ENCODE results near the gene AIFM3.
"Not testable (repeated sequence)": the region's sequence is repeated elsewhere in the genome, so short reads cannot be mapped to it uniquely, and the experiment has no call there.

Gene AIFM3

DNA sequence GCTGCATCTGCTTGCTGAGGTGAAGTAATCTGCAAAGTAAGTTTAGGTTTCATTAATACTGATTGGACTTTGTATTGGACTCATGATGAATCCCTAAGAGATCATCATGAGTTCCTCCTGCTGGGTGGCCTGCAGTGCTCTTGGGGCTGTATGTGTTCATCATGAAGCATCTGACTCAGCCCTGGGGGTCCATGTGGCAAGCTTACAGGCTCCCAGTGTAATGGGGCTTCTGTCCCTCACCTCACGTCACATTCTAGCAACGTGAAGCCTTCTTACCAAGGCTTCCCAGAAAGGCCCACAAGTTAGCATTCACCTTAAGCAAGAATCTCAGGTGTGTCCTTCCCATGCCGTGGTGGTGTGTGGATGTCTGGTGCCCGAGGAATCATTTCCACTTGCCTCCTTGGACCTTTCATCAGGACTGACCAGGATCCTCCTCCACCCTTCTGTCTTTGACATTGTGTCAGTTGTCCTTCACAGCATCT is 26.1 kb upstream of the AIFM3 start:
- no peak for DNase-seq (ENCODE audit: low read depth in 2 of 2)

DNA sequence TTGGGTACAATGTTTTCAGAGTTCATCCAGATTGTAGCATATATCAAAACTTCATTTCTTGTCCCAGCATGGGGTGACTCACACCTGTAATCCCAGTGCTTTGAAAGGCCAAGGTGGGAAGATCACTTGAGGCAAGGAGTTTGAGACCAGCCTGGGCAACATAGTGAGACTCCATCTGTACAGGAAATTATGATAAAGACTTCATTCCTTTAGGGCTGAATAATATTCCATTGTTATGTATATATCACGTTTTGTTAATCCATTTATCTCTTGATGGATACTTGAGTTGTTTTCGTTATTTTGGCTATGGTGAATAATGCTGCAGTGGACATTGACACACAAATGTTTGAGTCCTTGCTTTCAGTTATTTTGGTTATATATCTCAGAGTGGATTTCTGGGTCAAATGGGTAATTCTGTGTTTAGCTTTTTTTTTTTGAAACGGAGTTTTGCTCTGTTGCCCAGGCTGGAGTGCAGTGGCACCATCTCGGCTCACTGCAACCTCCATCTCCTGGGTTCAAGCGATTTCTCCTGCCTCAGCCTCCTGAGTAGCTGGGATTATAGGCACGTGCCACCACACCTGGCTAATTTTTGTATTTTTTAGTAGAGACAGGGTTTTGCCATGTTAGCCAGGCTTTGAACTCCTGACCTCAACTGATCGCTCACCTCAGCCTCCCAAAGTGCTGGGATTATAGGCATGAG is 24.7 kb upstream of the AIFM3 start:
- DNase-seq (ENCODE audit: low read depth in 2 of 2), result not testable (repeated sequence)

DNA sequence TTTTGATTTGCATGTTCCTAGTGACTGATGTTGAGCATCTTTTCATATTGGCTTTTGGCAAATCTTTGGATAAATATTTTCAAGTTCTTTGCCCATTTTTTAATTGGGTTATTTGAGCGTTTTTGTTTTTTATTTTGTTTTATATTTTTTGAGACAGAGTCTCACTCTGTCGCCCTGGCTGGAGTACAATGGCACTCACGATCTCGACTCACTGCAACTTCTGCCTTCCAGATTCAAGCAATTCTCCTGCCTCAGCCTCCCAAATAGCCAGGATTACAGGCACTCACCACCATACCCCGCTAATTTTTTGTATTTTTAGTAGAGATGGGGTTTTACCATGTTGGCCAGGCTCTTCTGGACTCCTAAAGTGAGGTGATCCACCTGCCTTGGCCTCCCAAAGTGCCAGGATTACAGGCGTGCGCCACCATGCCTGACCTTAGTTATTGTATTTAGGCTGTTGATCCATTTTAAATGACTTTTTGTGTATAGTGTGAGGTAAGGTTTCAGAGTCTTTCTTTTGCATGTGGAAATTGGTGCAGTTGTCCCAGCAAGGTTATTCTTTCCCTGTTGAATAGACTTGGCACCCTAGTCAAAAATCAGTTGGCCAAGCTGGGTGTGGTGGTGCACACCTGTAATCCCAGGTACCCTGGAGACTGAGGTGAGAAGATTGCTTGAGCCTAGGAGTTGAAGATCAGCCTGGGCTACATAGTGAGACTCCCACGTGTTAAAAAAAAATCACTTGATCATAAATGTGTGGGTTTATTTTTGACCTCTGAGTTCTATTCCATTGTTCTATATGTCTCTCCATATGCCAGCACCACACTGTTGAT is 23.7 kb upstream of the AIFM3 start:
- no peak for DNase-seq (ENCODE audit: low read depth in 2 of 2)

DNA sequence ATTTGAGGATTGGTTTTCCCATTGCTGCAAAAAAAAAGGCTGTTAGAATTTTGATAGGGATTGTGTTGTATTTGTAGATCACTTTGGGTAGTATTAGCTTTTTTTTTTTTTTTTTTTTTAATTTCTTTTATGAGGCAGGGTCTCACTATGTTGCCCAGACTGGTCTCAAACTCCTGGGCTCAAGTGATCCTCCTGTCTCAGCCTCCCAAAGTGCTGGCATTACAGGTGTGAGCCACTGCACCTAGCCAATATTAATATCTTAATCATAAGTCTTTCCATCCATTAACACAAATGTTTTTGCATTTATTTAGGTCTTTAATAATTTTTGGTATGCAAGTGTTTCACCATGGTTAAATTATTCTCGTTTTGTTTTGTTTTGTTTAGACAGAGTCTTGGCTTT is 23.0 kb upstream of the AIFM3 start:
- no peak for DNase-seq (ENCODE audit: low read depth in 2 of 2)

DNA sequence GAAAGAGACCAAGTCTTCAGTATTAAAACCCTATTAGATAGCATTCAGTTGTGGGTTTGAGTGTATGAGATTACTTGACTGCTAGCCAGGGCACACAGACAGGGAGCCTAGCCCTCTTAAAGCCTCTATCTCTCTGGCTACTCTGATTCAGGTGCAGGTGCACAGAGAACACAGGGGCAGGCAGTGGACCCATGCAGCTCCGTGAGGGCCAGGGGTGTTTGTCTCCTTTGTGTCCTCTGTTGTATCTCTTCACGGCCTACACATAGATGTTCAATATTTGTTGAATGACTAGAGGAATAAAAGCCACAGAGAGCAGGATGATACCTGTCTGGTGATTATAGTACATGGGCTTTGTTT is 21.5 kb upstream of the AIFM3 start:
- no peak for DNase-seq (ENCODE audit: low read depth in 2 of 2)

DNA sequence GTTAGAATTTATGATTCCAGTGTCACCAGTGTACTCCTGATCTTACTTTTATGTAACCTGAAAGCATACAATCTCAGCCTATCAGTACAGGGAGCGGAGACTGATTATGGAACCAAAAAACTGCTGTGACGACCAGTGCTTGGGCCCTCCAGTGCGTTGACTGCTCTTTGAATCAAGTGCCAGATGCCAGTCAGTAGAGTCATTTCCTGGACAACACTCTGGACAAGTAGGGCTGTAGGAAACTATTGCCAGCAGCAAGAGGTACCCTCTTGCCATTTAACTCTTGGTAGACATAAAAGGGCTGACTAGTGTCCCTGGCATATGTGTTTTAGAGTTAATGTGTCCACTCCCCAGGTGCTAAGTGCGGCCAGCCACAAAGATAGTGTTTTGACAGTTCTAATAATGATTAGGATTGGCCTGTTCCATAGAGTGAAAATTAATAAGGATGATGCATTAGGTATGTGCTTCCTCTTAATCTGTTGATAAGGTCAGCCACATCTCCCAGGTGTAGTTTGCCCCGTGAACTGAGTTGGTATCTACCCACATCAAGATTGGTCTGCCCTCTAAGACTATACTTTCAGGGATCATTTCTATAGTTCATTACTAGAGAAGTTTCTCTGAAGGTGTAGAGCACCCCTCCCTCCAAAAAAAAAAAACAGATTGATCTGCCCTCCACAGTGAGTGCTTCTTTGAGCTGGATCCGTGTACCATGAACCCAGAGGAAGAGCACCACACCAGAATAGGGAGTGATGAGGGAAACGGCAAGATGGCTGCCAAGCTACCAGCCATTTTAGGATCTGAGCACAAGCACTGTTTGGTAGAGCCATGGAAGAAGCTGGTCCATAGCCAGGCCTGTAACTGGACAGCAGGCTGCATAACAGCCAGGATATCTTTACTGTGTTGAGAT is 20.7 kb upstream of the AIFM3 start:
- no peak for DNase-seq (ENCODE audit: low read depth in 2 of 2)

DNA sequence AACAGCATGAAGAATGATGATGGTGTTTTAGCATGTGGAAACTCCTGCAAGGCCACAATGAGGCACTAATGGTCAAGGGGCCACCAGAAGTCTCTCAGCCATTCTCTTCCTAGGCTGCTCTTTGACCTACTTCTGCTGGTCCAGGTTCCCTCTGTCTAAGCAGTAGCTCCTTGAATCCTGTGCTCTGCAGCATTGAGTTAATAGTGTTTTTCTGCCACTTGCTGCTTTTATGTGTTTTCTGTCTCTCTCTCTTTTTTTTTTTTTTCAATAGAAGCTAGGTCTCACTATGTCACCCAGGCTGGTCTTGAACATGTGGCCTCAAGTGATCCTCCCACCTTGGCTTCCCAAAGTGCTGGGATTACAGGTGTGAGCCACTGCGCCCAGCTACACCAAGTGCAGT is 20.1 kb upstream of the AIFM3 start:
- DNase-seq (ENCODE audit: low read depth in 2 of 2), result no peak

DNA sequence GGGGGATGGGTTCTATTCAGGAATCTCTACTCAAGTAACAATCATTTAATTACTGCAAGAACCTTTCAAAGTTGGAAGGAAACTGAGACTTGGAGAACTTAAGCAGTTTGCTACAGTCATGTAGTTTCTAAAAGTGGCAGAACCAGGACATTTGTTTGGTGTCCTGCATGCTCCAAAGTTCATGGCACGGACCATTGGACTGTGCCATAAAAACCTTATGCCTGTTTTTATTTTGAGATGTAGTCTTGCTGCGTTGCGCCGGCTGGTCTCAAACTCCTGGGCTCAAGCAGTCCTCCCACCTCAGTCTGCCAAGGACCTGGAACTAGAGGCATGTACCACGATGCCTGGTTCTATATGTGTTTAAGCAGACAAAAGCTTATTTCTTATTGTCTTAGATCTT is 18.6 kb upstream of the AIFM3 start:
- DNase-seq (ENCODE audit: low read depth in 2 of 2), result no peak

DNA sequence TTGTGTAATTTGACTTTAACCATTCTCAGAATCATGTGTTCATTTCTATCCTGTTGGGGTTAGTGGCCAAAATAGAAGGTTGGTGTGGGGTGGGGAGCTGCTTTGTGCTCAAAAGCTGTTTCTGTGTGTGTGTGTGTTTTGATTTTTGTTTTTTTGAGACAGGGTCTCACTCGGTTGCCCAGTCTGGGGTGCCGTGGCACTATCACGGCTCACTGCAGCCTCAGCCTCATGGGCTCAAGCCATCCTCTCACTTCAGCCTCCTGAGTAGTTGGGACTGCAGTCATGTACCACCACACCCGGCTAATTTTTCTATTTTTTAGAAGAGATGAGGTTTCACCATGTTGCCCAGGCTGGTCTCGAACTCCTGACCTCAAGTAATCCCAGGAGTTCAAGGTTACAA is 18.1 kb upstream of the AIFM3 start:
- DNase-seq (ENCODE audit: low read depth in 2 of 2), result no peak

DNA sequence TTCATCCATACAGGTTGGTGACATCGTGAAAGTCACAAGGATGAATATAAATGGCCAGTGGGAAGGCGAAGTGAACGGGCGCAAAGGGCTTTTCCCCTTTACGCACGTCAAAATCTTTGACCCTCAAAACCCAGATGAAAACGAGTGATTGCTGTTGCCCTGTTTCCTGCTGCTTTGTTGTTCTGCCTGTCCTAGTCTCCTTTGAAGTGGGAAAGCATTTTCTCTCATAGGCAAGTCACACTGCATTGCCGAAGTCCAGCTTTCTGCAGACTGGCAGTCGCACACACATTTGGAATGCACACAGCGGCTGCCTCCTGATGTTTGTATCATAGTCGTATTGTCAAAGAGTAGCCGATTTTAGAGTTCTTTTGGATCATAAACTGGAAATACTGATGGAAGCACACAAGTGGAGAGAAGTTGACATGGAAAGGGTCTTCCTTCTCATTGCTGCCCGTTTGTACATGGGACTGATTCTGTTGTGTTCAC is 17.3 kb upstream of the AIFM3 start:
- no peak for DNase-seq (ENCODE audit: low read depth in 2 of 2)

DNA sequence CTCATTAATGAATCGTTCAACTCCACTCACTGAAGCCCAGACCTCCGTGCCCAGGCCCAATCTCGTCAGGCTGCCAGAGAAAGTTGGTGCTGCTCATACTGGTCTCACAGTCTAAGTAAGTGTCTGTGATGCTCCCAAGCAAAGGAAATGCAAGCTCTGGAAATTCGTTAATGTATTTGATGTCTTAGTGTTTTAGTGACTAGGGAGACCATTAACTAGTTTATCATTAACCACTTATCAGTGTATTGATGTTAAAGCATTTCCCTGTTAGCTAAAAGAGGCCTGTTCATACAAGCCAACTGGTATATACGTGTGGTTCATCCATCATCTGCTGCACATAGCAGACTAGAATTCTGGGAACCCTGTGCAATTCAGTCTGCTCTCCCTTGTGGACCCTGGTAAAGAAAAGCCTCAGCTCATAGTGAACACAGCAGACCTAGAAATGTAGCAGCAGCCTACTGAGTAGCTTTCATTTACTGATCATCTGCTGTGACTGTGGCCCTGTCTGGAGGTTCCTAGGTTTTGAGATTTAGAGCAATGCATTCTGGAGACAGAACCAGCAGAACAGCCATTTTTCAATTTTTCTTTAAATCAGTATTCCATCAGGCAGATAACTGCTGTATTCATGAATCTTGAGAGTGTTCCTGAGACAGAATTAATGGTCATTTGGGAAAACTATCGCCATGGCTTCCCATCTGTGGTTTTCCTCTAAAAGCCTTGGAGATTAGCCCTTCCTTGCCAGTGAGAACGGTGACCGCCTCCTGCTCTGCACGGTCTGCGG is 15.7 kb upstream of the AIFM3 start:
- DNase-seq (ENCODE audit: low read depth in 2 of 2), result no peak

DNA sequence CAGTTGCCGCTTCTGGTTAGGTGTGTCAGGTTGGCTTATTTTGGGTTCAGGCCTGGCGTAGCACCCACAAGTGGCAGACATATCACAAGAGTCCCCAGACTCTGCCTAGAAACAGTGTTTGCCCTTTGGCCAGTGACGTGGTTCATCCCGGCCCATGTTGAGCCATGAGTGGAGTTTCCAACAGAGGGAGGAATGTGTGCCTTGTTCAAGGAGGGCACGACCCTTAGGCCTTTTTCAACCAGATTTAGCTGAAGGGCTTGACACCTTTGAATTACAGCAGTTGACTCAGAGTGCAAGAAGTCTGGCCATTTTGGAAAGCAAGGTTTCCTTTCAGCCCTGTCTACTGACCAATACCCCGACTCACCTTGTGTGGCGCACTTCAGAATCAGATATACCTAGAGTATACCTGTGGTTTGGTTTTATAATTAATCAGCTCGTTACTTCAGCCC is 15.1 kb upstream of the AIFM3 start:
- DNase-seq (ENCODE audit: low read depth in 2 of 2), result no peak

DNA sequence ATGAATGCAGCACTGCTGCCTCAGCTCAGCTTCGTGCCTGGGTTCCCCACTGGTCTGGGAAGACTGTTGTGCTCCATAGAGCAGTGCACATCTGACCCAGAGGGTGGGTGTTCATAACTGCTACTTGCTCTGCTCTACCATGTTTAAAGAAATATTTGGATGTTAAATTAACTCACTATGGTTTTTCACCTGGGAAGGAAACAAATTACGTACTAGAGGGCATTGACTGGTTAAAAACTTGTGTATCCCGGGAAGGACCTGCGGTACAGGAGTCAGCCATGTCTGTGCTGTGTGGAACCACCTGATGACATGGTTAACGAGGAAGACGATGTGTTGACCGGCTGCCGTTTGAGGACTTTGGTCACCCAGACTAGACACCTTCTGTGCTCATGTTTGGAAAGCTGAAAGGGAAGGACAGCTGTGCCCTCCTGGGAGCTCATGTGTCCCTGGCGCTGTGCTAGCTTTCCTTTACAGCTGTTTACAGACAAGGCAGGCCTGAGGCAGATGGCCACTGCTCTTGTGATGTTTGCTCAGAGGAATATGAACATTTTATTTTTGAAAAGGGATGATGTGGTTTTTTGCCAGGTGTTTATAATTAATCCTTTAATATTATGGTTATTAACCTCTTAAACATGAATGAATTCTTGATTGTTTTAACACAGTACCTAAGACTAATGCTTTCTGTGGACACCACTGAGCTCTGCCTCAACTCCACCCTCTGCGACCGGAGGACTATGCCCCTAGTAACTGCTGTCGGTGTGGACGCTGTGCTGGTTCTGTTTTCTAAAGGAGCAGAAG is 14.3 kb upstream of the AIFM3 start:
- DNase-seq (ENCODE audit: low read depth in 2 of 2), result no peak

DNA sequence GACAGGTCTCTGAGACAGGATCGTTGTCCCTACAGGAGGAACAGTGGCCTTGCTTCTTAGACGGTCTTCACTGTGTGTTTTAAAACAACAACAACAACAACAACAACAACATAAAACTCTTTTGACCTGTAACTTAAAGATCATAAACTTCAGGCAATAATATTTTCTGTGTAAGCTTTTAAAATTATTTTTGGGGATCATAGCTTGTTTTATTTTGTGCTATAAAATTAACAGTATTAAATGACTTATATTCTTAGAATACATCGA is 13.8 kb upstream of the AIFM3 start:
- DNase-seq (ENCODE audit: low read depth in 2 of 2), result no peak

DNA sequence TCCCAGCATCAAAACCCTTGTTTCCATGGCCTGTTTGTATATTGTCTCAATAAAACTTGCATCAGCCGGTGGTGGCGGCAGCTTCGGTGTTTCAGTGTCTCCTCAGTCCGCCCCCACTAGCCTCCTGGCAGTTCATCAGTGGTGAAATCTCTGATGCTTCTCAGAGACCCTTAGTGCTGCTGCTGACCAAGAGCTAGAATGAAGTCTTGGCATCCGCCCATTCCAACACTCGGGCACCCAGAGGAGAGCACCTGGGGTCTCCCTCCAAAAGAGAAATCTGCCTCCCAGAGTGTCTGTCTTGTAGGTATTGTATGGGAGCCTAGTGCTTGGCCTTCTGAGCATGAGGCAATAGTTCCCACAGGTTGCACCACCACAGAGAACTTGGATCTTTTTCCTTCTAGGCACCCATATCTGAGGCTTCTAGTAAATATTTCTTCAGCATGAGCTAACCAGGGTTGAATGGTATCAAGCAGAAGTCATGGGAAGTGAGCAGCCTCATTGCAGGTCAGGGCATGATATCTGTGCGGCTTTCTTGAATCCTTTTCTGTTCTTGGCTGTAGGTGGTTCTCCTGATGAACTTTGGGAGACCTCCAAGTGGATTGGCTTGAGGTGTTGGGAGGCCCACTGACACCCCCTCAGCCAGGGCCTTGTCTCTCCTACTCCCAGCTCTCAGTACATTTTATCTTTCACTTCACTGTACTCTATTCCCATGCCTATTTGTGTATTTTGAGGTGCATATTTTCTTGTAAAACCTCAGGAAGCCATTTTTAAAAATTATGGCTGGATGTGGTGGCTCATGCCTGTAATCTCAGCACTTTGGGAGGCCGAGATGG is 13.2 kb upstream of the AIFM3 start:
- no peak for DNase-seq (ENCODE audit: low read depth in 2 of 2)

DNA sequence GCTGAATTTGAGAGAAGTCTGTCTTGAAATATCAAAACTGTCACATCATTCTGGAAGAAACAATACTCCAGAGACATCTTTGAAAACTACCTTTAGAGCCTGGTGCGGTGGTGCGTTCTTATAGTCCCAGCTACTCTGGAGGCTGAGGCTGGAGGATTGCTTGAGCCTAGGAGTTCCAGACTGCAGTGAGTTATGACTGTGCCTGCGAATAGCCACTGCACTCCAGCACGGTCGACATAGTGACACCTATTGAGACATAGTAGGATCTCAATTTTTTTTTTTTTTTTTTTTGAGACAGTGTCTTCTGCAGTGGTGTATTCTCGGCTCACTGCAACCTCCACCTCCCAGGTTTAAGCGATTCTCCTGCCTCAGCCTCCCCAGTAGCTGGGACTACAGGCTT is 11.5 kb upstream of the AIFM3 start:
- no peak for DNase-seq (ENCODE audit: low read depth in 2 of 2)

DNA sequence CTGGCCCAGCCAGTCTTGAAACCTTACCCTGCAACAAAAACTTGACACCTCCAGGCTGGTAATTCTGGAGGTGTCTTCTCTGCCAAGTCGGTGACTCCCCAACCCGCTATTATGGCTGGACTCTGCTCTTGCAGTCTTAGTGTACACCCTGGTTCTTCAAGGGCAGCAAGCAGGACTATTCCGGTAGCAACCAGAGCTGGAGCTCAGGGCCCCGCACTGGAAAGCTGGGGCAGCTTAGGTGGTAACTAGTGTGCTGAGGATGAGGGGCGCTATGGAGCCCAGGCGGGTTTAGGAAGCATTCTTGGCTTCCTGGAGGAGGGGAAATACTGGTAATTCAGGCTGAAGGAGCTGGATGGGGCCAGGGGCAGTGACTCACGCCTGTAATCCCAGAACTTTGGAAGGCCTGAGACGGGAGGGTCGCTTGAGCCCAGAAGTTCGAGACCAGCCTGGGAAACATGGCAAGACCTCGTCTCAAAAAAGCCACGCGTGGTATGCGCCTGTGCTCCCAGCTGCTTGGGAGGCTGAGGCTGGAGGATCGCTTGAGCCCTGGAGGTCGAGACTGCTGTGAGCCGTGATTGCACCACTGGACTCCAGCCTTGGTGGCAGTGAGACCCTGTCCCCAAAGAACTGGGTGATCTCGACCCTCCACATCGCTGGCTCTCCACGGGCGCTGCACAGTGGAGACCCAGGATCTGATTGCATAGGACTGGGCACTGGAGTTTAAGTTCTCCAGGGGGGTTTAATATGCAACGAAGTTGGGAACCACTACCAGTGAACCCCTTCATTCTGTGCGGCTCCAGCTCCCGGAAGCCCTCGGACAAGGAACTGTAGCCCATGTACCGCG is 10.6 kb upstream of the AIFM3 start:
- no peak for DNase-seq (ENCODE audit: low read depth in 2 of 2)

DNA sequence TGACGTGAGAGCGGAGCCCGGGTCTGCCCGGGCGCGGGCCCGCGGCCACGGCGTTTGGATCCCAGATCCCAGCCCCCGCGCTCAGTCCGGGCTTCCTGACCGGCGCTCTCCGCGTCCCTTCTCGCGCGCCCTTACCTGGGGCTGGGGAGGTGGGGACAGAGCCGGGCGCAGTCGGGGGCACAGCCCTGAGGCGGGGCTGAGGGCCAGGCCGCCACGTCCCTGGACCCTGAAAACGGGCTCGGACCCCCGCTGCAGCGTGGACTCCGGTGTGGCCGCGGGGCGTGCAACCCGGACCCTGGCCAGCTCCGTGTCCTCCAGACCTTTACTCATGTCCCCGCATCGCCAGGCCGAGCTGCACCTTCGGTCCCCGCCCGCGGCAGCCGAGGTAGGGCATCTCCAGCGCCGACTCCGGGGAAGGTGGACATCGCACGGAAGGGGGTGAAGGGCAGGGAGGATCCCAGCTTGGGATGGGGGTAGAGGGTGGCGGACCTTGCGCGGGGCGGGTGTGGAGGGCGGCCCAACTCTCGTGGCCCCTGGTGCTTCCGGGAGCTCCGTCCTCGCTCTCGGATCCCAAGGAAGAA is 9.9 kb upstream of the AIFM3 start:
- no peak for DNase-seq (ENCODE audit: low read depth in 2 of 2)

Measured in stimulated activated CD8-positive, alpha-beta memory T cell treated with anti-CD3 and anti-CD28 coated beads, Interleukin-7, amount 100 ng/mL, for 4 hours (primary cell).